Iris pigment epithelial cell (primary cell): ENCODE measurements around the gene C4orf17.
"Not testable (repeated sequence)": the region's sequence is repeated elsewhere in the genome, so short reads cannot be mapped to it uniquely, and the experiment has no call there.

Experiments used
- DNase-seq: peaks from one replicate; pipeline ENCODE4 v3.0.0-alpha.2; 2011; ENCODE audit warnings: low read depth

C4orf17 gene

DNA sequence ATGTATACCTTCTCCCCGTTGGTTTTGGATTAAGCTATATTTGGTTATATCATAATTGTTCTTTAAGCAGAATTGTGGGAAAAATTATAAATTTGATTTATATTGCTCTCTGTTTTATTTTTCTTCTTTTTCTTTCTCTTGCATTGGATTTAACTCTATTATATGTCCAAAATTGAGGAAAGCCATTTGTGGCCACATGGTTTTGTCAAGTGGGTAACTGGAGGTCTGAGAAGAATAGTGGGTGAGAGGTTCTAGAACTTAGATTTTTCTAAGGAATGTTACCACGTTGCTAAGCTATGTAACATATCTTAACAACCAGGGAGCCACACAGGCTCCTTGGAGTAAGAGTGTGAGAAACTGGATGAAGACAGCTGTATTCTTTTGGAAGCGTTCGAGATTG is at the start of gene C4orf17:
TSS of gene C4orf17 (plus strand) at position 301 of the 400 bp plus-strand sequence. CDS start 2,061 bp downstream, outside the sequence.
- DNase-seq, result no peak

- no peak for DNase-seq
Measured at GRCh38 chr4:99461623-99462401, 49.0 kb upstream of the C4orf17 start.

DNA sequence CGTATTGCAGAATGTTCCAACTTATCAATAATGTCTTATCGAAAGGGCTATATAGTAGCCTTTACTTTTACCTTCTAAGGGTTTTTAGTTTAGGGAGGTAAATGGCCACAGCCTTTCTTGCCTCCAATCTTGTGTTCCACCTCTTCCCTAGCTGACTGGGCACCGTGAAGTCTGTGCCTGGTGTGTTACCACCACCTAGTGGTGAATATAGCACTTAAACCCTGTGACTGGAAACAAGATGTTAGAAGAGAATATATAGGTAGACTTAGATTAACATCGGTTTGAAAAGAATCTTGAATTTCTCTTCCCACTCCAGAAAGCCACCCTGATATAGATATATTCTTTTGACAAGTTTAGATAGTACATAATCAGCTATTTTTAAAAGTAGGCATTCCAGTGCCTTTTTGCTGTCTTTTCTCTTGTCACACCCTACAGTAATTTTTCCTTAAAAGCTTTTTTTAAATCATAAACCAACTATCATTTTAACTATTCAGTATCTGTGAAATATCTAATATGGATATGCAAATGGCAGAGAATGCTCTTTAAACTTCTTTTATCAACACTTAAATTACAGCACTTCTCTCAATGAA is 47.9 kb upstream of the C4orf17 start:
- DNase-seq, result peak; percentile 73

DNA sequence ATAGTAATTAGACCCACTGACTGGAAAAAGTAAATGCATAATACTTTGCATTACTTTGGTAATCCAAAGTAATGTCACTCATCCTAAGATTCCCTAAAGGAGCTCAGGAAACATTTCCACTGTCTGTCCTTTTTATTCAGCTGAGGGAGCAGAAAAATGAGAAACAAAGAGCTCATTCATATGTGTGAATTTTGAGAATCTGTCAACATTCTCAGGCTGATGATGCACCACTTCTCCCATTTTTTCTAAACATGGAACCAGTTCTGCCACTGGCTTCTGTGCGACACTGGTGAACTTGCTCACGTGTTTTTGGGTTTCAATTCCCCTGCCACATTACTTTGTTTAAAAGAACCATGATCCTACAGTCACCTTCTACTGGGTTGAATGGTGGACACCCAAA is 47.3 kb upstream of the C4orf17 start:
- no peak for DNase-seq

- DNase-seq, result no peak
Measured at GRCh38 chr4:99467887-99468286, 42.9 kb upstream of the C4orf17 start.

GRCh38 chr4:99468889-99469288 is 41.9 kb upstream of the C4orf17 start:
- no peak for DNase-seq

DNA sequence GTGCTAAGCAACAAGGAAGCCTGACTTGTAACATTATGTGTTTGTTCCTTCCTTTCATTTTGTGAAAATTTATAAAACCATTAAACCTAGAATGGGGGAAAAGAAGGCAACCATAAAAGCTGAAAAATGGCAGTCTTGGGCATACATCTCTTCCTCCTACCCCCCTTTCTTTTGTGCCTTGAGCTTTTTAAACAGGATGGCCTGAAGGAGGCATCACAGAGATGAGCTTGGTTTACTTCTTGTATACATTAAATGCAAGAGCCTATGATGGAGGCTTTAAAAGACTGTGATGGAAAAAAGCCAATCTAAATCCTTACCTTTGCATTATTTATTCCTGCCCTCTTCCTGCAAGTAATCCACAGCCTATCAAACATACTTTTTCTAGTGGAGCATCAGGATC is 39.5 kb upstream of the C4orf17 start:
- no peak for DNase-seq

GRCh38 chr4:99471896-99472295 is 38.9 kb upstream of the C4orf17 start:
- DNase-seq, result no peak

- DNase-seq, result peak; percentile 13
Measured at GRCh38 chr4:99473131-99473530, 37.7 kb upstream of the C4orf17 start.

DNA sequence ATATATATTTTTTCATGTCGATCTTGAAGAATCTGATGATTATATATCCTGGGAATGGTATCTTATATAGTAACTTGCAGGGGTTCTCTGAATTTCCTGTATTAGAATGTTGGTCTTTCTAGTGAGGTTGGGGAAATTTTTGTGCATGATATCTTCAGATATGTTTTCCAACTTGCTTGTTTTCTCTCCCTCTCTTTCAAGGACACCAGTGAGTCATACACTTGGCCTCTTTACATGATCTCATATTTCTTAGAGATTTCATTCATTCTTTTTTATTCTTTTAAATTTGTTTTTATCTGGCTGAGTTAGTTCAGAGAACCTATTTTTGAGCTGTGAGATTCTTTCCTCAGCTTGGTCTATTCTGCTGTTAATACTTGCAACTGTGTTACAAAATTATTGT is 27.2 kb upstream of the C4orf17 start:
- DNase-seq, result peak; percentile 69

- no peak for DNase-seq
Measured at GRCh38 chr4:99485212-99485611, 25.6 kb upstream of the C4orf17 start.

- DNase-seq, result not testable (repeated sequence)
Measured at GRCh38 chr4:99486648-99487047, 24.2 kb upstream of the C4orf17 start.

DNA sequence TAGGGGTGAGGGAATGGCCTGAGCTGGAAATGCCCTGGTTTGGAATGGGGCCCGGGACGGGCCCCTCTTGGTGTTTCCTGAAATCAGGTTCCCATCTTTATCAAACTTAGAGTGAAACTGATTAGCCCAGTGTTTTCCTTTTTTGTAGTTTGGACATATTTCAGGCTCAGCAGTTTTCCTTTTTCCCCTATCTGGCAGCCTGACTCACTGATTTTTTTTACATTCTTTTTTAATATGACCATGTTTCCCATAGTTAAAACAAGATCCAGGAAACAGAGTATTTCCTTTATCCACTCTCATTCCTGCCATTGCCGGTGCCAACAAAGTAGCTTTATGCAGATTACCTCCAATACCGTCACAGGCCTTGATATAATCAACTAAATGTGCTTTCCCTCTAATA is 20.5 kb upstream of the C4orf17 start:
- DNase-seq, result no peak

DNA sequence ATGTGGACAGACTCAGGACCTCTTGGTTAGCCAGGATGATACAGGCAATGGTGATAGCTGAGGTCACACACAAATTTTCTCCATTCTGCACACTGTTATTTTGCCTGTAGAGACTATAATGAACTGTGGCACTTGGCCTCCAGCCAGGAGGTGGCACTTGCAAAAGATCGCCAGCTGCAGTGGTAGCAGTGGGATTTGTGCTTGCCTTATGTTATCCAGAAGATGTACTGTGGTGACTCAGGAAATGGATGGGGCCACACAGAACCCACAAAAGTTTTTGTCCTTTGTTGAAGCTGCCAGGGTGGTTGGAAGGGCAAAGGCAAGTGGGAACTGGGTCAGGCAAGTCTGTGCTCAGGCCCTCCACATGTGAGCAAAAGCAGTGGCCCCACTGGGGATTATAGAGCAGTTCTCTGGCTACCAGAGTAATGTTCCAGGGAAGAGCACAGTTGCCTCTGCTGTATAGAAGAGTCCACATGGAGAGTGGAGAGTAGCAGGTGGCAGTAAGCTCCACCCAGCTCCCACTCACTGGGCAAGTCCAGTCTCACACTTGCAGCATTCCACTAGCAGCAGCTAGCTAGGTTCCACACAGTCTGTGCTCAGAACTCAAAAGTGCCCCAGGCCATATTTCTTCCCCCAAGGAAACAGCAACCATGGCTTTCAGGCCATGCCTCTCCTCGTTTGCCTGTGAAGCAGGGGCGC is 5.9 kb upstream of the C4orf17 start:
- no peak for DNase-seq

- DNase-seq, result no peak
Measured at GRCh38 chr4:99506781-99507180, 4.0 kb upstream of the C4orf17 start.

DNA sequence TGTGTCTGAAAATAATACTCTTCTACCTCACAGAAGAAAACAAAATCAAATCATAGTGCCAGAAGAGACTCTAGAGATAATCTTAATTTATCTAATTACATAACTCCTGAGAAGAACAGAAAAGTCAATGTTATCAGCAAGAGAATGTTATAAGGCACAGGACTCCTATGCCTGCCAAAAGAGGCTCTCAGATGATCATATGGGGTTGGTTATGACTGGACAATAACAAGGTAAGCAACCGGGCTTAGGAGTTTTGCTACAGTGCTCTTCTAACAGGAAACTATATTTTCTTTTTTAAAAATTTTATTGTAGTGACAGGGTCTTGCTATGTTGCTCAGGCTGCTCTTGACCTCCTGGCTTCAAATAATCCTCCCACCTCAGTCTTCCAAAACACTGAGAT is 3.5 kb upstream of the C4orf17 start:
- no peak for DNase-seq

DNA sequence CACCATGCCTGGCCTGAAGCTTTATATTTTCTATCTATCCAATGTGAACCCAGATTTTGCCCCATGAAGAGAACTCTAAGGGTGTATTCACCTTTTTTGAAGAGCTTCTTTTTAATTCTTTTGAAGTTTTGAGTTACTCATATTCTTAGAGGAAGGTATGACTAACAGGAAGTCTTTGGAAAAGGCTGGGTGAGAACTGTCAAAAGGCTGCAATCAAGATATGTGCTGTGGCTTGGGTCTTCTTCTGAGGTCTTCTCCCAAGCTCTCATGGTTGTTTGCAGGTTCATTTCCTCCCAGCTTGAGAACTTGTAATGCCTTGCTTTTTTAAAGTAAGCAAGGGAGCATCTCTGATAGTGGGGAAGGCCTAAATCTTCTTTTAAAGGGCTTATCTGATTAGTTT is 3.1 kb upstream of the C4orf17 start:
- DNase-seq, result peak; percentile 31

GRCh38 chr4:99518601-99519295 is 7.9 kb downstream of the C4orf17 start:
- no peak for DNase-seq

DNA sequence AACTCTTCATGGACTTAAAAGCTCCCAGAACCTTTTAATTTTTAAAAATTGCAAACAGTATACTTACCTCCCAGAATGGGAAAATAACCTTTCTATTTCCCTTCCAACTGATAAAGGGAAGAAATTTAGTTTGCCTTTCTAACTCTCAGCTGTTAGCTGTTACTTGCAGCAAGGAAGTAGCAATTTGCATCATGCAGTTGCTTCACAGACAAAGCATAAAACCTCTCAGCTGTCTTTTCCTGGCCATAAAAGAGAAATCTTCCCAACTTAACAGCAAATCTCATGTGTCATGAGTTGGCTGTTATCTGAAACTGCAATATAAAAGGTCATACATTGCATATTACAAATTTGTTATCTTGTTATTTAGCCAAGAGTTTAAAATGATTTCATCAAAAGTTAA is 18.4 kb downstream of the C4orf17 start:
- DNase-seq, result no peak

DNA sequence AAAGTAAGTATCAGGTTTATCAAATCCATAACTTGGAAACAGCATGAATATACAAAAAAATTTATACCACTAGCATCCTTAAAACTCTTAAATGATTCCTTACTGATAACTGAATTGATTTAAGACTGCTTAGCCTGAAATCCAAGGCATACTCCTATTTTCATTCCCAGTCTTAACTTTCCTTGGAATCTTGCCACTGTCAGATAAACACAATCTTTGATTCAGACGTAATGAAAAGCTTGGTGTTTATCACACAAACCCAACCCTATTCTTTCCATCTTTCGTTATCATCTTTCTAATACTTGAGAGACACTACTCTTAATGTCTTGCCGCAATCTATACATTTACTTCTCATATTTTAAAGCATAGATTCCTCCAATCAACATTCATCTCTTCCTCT is 19.1 kb downstream of the C4orf17 start:
- no peak for DNase-seq

DNA sequence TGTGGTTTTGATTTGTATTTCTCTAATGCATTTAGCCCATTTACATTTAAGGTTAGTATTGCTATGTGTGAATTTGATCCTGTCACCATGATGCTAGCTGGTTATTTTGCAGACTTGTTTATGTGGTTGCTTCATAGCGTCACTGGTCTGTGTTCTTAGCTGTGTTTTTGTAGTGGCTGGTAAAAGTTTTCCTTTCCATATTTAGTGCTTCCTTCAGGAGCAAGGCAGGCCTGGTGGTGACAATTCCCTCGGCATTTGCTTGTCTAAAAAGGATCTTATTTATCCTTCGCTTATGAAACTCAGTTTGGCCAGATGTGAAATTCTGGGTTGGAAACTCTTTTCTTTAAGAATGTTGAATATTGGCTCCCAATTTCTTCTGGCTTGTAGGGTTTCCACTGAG is 23.9 kb downstream of the C4orf17 start:
- DNase-seq, result not testable (repeated sequence)

DNA sequence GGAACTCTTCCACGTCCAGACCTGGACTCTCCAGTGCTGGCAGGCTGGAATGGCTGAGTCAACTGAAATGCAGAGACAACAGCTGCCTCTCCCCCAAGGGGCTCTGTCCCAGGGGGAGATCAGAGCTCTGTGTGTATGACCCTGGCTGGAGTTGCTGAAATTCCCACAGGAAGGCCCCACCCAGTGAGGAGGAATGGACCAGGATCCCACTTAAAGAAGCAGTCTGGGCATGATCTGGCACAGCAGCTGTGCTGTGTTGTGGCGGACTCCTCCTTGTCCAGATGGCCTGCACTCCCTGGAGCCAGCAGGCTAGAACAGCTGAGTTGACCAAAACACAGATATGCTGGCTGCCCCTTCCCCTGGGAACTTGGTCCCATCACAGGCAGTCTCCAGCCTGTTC is 25.4 kb downstream of the C4orf17 start:
- DNase-seq, result no peak

- no peak for DNase-seq
Measured at GRCh38 chr4:99536848-99537247, 26.0 kb downstream of the C4orf17 start.
